GM12874 (cell line): ENCODE data around the gene HSPA9.

Experiments used
- CTCF ChIP-seq: IDR thresholded peaks from 2 replicates; pipeline ENCODE4 v1.5.1; 2011; ENCODE audit warnings: low read depth, mild to moderate bottlenecking, control low read depth, low read length, moderate library complexity; ENCODE audit not compliant: insufficient read depth

Gene HSPA9

GRCh38 chr5:138554143-138554542 is 21.1 kb downstream of the HSPA9 start:
- no peak for TF ChIP-seq CTCF

- no peak for TF ChIP-seq CTCF
Measured at GRCh38 chr5:138553437-138554095, 21.6 kb downstream of the HSPA9 start.

- no peak for TF ChIP-seq CTCF
Measured at GRCh38 chr5:138552657-138553056, 22.5 kb downstream of the HSPA9 start.

GRCh38 chr5:138549414-138549813 is 25.8 kb downstream of the HSPA9 start:
- TF ChIP-seq CTCF, result no peak

- no peak for TF ChIP-seq CTCF
Measured at GRCh38 chr5:138545919-138546562, 29.2 kb downstream of the HSPA9 start.

- no peak for TF ChIP-seq CTCF
Measured at GRCh38 chr5:138544181-138545134, 30.7 kb downstream of the HSPA9 start.

- TF ChIP-seq CTCF, result no peak
Measured at GRCh38 chr5:138543730-138544104, 31.5 kb downstream of the HSPA9 start.
